H9 (cell line): ENCODE data around the gene DPP8. TPM values are rescaled to one million over a fixed set of nuclear protein-coding genes. Genes with fewer than 3 reads are reported as not detected.

Source experiments
- DNase-seq: peaks from one replicate; pipeline ENCODE4 v3.0.0-alpha.2; 2017
- H2AFZ ChIP-seq: one replicate; pipeline ENCODE4 v1.6.1; 2013; ENCODE audit warnings: mild to moderate bottlenecking, low read length, control low read depth, moderate library complexity
- H2AK5ac ChIP-seq: 2 replicates; pipeline ENCODE4 v1.6.1; 2013; ENCODE audit warnings: low read length, control low read depth, mixed read lengths; ENCODE audit not compliant: insufficient read length
- H2BK120ac ChIP-seq: one replicate; pipeline ENCODE4 v1.6.1; 2013; ENCODE audit warnings: low read depth, mild to moderate bottlenecking, low read length, control low read depth, inconsistent platforms; ENCODE audit not compliant: poor library complexity, severe bottlenecking
- H2BK12ac ChIP-seq: 2 replicates; pipeline ENCODE4 v1.6.1; 2013; ENCODE audit warnings: low read length, control low read depth, mixed read lengths, low read depth; ENCODE audit not compliant: insufficient read length
- H2BK15ac ChIP-seq: 2 replicates; pipeline ENCODE4 v1.6.1; 2013; ENCODE audit warnings: low read depth, low read length, control low read depth
- H2BK20ac ChIP-seq: one replicate; pipeline ENCODE4 v1.6.1; 2013; ENCODE audit warnings: low read depth, mild to moderate bottlenecking, low read length, control low read depth, inconsistent platforms; ENCODE audit not compliant: poor library complexity, severe bottlenecking
- H2BK5ac ChIP-seq: 2 replicates; pipeline ENCODE4 v1.6.1; 2013; ENCODE audit warnings: low read length, control low read depth, mixed read lengths; ENCODE audit not compliant: insufficient read length
- H3K14ac ChIP-seq: 2 replicates; pipeline ENCODE4 v1.6.1; 2013; ENCODE audit warnings: low read length, control low read depth; ENCODE audit not compliant: insufficient read depth
- H3K18ac ChIP-seq: 2 replicates; pipeline ENCODE4 v1.6.1; 2013; ENCODE audit warnings: low read depth, mild to moderate bottlenecking, mixed read lengths, low read length, control low read depth; ENCODE audit not compliant: insufficient read length
- H3K23ac ChIP-seq: 2 replicates; pipeline ENCODE4 v1.6.1; 2013; ENCODE audit warnings: low read length, control low read depth, mixed read lengths, low read depth; ENCODE audit not compliant: insufficient read length
- H3K23me2 ChIP-seq: 2 replicates; pipeline ENCODE4 v1.6.1; 2013; ENCODE audit warnings: low read depth, mild to moderate bottlenecking, mixed read lengths, low read length, control low read depth; ENCODE audit not compliant: insufficient read length, poor library complexity, severe bottlenecking
- H3K27ac ChIP-seq: 2 replicates; pipeline ENCODE4 v1.5.1; 2013; ENCODE audit warnings: low read length, control low read depth, mixed read lengths, low read depth; ENCODE audit not compliant: insufficient read length
- H3K27me3 ChIP-seq: 2 replicates; pipeline ENCODE4 v1.6.1; 2013; ENCODE audit warnings: low read length, control low read depth, inconsistent platforms; ENCODE audit not compliant: insufficient read depth
- H3K4ac ChIP-seq: 2 replicates; pipeline ENCODE4 v1.6.1; 2013; ENCODE audit warnings: low read depth, mild to moderate bottlenecking, control low read depth, inconsistent platforms, low read length, moderate library complexity
- H3K4me1 ChIP-seq: 2 replicates; pipeline ENCODE4 v1.6.1; 2013; ENCODE audit warnings: low read length, control low read depth, inconsistent platforms; ENCODE audit not compliant: insufficient read depth
- H3K4me2 ChIP-seq: 2 replicates; pipeline ENCODE4 v1.6.1; 2013; ENCODE audit warnings: low read length, control low read depth, mixed read lengths; ENCODE audit not compliant: insufficient read length, insufficient read depth
- H3K56ac ChIP-seq: 2 replicates; pipeline ENCODE4 v1.6.1; 2013; ENCODE audit warnings: low read depth, mild to moderate bottlenecking, mixed read lengths, low read length, control low read depth; ENCODE audit not compliant: insufficient read length
- H3K79me1 ChIP-seq: 2 replicates; pipeline ENCODE4 v1.6.1; 2013; ENCODE audit warnings: low read depth, mild to moderate bottlenecking, moderate library complexity, low read length, control low read depth, inconsistent platforms; ENCODE audit not compliant: insufficient read depth, poor library complexity, severe bottlenecking
- H3K79me2 ChIP-seq: 2 replicates; pipeline ENCODE4 v1.6.1; 2013; ENCODE audit warnings: low read length, control low read depth, inconsistent platforms; ENCODE audit not compliant: insufficient read depth
- H3K9ac ChIP-seq: 2 replicates; pipeline ENCODE4 v1.6.1; 2013; ENCODE audit warnings: low read length, control low read depth, mixed read lengths; ENCODE audit not compliant: insufficient read length; ENCODE audit errors: extremely low read depth
- H3K9me3 ChIP-seq: one replicate; pipeline ENCODE4 v1.6.1; 2013; ENCODE audit warnings: low read depth, low read length, inconsistent platforms; ENCODE audit not compliant: control insufficient read depth
- H3T11ph ChIP-seq: one replicate; pipeline ENCODE4 v1.6.1; 2013; ENCODE audit warnings: mild to moderate bottlenecking, low read length, control low read depth, inconsistent platforms
- H4K20me1 ChIP-seq: one replicate; pipeline ENCODE4 v1.6.1; 2013; ENCODE audit not compliant: control insufficient read depth, insufficient read length, insufficient read depth
- H4K5ac ChIP-seq: 2 replicates; pipeline ENCODE4 v1.6.1; 2013; ENCODE audit warnings: low read depth, mild to moderate bottlenecking, mixed read lengths, low read length, control low read depth; ENCODE audit not compliant: insufficient read length
- H4K8ac ChIP-seq: replicated peaks from 2 replicates; pipeline ENCODE4 v1.6.1; 2013; ENCODE audit warnings: low read length, control low read depth, mixed read lengths, low read depth; ENCODE audit not compliant: insufficient read length
- H4K91ac ChIP-seq: 2 replicates; pipeline ENCODE4 v1.6.1; 2013; ENCODE audit warnings: low read depth, mild to moderate bottlenecking, moderate library complexity, mixed read lengths, low read length, control low read depth; ENCODE audit not compliant: insufficient read length
- H3K27ac Mint-ChIP-seq, 3 experiments: 2 replicates in 2 of 3; 3 replicates in 1 of 3; pipeline ENCODE4 v1.8.0; 2020 to 2021; ENCODE audit warnings: mixed read lengths in 3 of 3, mild to moderate bottlenecking in 1 of 3, moderate library complexity in 1 of 3
- H3K27me3 Mint-ChIP-seq: 2 replicates; pipeline ENCODE4 v1.8.0; 2021; ENCODE audit warnings: low read depth, mild to moderate bottlenecking, moderate library complexity, mixed read lengths
- H3K36me3 Mint-ChIP-seq, 3 experiments: 2 replicates in 2 of 3; 3 replicates in 1 of 3; pipeline ENCODE4 v1.8.0; 2020 to 2021; ENCODE audit warnings: low read depth in 3 of 3, mixed read lengths in 3 of 3; ENCODE audit not compliant: insufficient read depth in 1 of 3
- H3K4me1 Mint-ChIP-seq, 2 experiments: 2 replicates each; pipeline ENCODE4 v1.8.0; 2020; ENCODE audit warnings: mixed read lengths in 2 of 2
- H3K4me3 Mint-ChIP-seq, 2 experiments: 2 replicates in 1 of 2; 3 replicates in 1 of 2; pipeline ENCODE4 v1.8.0; 2020 to 2021; ENCODE audit warnings: mild to moderate bottlenecking in 2 of 2, mixed read lengths in 2 of 2, moderate library complexity in 1 of 2
- H3K9me3 Mint-ChIP-seq, 2 experiments: 2 replicates in 1 of 2; 3 replicates in 1 of 2; pipeline ENCODE4 v1.8.0; 2020; ENCODE audit warnings: mild to moderate bottlenecking in 2 of 2, mixed read lengths in 2 of 2, moderate library complexity in 1 of 2
- WGBS: extraction: QIAGEN DNeasy Blood & Tissue Kit; methylation state at CpG from one replicate; pipeline ENCODE4 v1.1.7; 2013; ENCODE audit warnings: missing lambda C conversion rate, low lambda C conversion rate, mixed read lengths; ENCODE audit not compliant: insufficient read length; ENCODE audit errors: extremely low coverage; 5-methylcytosine and 5-hydroxymethylcytosine counted together
- total RNA-seq: library from RNA; stranded (reverse); gene quantifications from 2 replicates; pipeline ENCODE4 v1.2.1, GENCODE V29; 2021
- TF ChIP-seq, protein P1 (sequence below): fragments of 200-600 bp; sonication (generic); conservative IDR thresholded peaks from 3 replicates; pipeline ENCODE4 v1.8.0; 2021; ENCODE audit warnings: antibody characterized with exemption, mild to moderate bottlenecking

Gene DPP8
- total RNA-seq, 1 experiment from 2014 or later: 26.6 TPM

DNA sequence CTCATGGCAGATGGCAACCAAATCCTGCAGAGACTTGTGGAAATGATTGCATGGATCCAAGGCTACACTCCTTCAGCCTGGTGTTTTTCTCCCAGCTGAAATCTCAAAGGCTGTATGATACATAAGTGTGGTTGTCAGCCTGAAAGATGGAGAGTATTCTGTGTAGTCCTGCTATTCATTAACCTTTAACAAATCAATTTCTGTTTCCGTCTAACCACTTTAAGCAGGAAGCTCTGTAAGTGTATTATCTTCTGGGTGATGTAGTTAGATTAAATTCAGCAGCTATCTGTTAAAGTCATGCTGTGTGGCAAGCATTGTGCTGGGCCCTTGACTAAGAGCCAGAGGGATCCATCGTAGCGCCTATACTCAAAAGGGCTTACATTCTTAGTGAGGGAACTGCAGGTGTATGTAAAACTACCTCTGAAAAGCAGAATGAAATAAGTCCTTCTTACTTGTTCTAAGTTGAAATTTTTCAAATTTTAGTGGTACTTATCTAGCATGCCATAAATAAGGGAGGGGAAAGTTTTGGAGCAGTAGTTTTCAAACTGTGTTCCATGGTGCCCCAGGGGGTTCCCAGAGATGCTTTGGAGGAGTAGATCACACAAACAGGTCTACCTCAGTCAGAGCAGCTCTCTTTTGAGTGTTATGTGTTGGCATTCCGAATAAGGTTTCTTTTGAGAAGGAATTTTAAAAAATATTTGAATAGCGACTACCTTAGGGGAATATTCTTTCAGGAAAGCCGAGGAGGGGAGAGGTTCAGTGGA, 41.7 kb upstream of the DPP8 start:
- H3T11ph ChIP-seq: no peak overlapping the region
- no peaks in the 10 kb centered on the region for H3K9me3 Mint-ChIP-seq
- H3K79me1 ChIP-seq: no peaks in the 10 kb centered on the region
- H3K9me3 ChIP-seq: no peaks in the 10 kb centered on the region
- no CpG with 5 or more reads among the region's 6 CpGs for WGBS
- no peak overlapping the region for H2BK5ac ChIP-seq
- no peak overlapping the region for H3K4ac ChIP-seq
- TF ChIP-seq, protein P1, sequence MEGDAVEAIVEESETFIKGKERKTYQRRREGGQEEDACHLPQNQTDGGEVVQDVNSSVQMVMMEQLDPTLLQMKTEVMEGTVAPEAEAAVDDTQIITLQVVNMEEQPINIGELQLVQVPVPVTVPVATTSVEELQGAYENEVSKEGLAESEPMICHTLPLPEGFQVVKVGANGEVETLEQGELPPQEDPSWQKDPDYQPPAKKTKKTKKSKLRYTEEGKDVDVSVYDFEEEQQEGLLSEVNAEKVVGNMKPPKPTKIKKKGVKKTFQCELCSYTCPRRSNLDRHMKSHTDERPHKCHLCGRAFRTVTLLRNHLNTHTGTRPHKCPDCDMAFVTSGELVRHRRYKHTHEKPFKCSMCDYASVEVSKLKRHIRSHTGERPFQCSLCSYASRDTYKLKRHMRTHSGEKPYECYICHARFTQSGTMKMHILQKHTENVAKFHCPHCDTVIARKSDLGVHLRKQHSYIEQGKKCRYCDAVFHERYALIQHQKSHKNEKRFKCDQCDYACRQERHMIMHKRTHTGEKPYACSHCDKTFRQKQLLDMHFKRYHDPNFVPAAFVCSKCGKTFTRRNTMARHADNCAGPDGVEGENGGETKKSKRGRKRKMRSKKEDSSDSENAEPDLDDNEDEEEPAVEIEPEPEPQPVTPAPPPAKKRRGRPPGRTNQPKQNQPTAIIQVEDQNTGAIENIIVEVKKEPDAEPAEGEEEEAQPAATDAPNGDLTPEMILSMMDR: no peak
- H3K4me1 Mint-ChIP-seq: no peaks in the 10 kb centered on the region
- no peak overlapping the region for H3K27ac ChIP-seq
- H3K79me2 ChIP-seq: no peaks in the 10 kb centered on the region
- no peak for DNase-seq
- H2BK15ac ChIP-seq: no peak overlapping the region
- H4K5ac ChIP-seq: no peak overlapping the region
- H3K4me2 ChIP-seq: no peak overlapping the region
- no peak overlapping the region for H3K18ac ChIP-seq
- H4K8ac ChIP-seq: no peak overlapping the region
- no peaks in the 10 kb centered on the region for H3K27me3 Mint-ChIP-seq
- no peak overlapping the region for H3K27ac Mint-ChIP-seq
- no peak overlapping the region for H2AK5ac ChIP-seq
- no peaks in the 10 kb centered on the region for H3K27me3 ChIP-seq
- no peak overlapping the region for H4K91ac ChIP-seq
- H3K4me1 ChIP-seq: no peaks in the 10 kb centered on the region
- H4K20me1 ChIP-seq: no peaks in the 10 kb centered on the region
- H3K23me2 ChIP-seq: no peaks in the 10 kb centered on the region
- H3K4me3 Mint-ChIP-seq: no peak overlapping the region
- no peak overlapping the region for H2BK12ac ChIP-seq
- no peak overlapping the region for H2AFZ ChIP-seq
- no peak overlapping the region for H3K56ac ChIP-seq
- no peak overlapping the region for H3K23ac ChIP-seq
- no peak overlapping the region for H2BK120ac ChIP-seq
- peaks cover 78 to 96% (median 88%) of the 10 kb centered on the region in 3 experiments for H3K36me3 Mint-ChIP-seq
- no peak overlapping the region for H2BK20ac ChIP-seq
- no peak overlapping the region for H3K14ac ChIP-seq
- no peak overlapping the region for H3K9ac ChIP-seq
